GM12872 (cell line): ENCODE measurements around the gene MUC22.

Experiments used
- TF ChIP-seq, protein P1 (sequence below): IDR thresholded peaks from 3 replicates; pipeline ENCODE4 v1.5.1; 2011; ENCODE audit warnings: low read depth, mild to moderate bottlenecking, low read length, moderate library complexity; ENCODE audit not compliant: insufficient read depth

MUC22 gene

DNA sequence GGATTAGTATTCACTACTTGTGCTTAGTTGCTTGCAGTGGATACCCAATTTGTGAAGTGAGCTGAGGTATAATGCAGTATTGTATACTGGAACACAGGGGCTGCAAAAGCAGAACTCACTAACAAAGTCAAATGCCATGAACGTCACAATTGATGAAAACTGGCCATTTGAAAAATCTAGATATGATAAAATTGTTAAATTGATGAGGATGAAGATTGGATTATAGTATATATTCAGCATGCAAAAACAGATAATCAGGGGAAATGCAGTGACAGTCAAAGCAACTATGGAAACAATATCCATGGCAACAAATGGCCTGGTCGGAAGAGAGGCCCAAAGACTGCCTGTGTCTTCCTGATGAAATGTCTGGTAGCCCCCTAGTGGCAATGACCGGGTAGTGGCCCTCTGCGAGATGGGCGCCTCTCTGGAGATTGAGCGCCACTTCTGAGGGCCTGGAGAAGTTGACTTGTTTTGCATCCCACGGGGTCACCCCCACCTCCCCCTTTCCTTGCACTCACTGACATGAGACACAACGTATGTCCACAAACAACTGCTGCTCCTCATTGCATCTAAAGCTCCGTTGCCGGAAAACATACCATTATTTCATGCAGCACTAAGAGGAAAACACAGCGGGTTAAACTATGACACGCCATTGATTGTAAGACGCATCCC lies 58.5 kb downstream of the MUC22 start:
- TF ChIP-seq, protein P1, sequence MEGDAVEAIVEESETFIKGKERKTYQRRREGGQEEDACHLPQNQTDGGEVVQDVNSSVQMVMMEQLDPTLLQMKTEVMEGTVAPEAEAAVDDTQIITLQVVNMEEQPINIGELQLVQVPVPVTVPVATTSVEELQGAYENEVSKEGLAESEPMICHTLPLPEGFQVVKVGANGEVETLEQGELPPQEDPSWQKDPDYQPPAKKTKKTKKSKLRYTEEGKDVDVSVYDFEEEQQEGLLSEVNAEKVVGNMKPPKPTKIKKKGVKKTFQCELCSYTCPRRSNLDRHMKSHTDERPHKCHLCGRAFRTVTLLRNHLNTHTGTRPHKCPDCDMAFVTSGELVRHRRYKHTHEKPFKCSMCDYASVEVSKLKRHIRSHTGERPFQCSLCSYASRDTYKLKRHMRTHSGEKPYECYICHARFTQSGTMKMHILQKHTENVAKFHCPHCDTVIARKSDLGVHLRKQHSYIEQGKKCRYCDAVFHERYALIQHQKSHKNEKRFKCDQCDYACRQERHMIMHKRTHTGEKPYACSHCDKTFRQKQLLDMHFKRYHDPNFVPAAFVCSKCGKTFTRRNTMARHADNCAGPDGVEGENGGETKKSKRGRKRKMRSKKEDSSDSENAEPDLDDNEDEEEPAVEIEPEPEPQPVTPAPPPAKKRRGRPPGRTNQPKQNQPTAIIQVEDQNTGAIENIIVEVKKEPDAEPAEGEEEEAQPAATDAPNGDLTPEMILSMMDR, result peak; percentile 98

- TF ChIP-seq, protein P1, result peak; percentile 46
Observed at GRCh38 chr6:31070711-31071197, 60.5 kb downstream of the MUC22 start.

- TF ChIP-seq, protein P1, result no peak
Observed at GRCh38 chr6:31074401-31074800, 64.1 kb downstream of the MUC22 start.

DNA sequence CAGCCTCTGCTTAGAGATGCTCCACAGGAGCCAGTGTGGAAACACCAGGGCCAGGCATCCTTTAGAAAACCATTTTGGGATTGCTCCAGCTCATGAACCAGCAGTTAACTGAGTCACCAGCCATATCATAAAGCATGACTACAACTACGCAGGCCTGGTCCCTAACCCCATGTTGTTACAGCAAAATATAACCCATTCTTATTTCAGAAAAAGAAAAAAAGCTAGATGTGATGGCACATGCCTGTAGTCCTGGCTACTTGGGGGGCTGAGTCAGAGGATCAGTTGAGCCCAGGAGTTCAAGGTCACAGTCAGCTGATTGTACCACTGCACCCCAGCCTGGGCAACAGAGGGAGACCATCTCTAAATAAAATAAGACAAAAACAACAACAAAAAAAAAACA lies 65.3 kb downstream of the MUC22 start:
- TF ChIP-seq, protein P1, result no peak

GRCh38 chr6:31076611-31077010 lies 66.3 kb downstream of the MUC22 start:
- TF ChIP-seq, protein P1, result no peak

GRCh38 chr6:31079656-31080261 lies 69.5 kb downstream of the MUC22 start:
- TF ChIP-seq, protein P1, result peak; percentile 78

DNA sequence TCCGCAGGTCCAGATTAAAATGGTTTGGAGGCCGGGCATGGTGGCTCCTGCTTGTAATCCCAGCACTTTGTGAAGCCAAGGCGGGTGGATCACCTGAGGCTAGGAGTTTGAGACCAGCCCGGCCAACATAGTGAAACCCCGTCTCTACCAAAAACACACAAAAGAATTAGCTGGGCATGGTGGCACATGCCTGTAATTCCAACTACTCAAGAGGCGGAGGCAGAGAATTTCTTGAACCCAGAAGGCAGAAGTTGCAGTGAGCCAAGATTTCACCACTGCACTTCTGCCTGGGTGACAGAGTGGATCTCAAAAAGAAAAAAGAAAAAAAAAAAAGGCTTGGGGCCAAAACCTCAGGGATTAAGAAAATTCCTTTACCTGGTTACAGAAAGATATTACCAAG lies 71.6 kb downstream of the MUC22 start:
- TF ChIP-seq, protein P1, result no peak
